Measurements from ENCODE around the gene VIPR1.

- TF ChIP-seq CTCF (IDR thresholded peaks at IDR 0.05), result peak; percentile 42 to 72 (median 52)
- no peak for TF ChIP-seq POLR2A (IDR thresholded peaks at IDR 0.05; ENCODE audit: low read depth)
- TF ChIP-seq POLR2AphosphoS5 (IDR thresholded peaks at IDR 0.05), result no peak
- TF ChIP-seq EP300 (IDR thresholded peaks at IDR 0.05), result no peak
Measured at GRCh38 chr3:42539871-42540714, 37.6 kb downstream of the VIPR1 start.
